ENCODE results near the gene SOX18. TPM values are rescaled to one million over a fixed set of nuclear protein-coding genes. Genes with fewer than 3 reads are reported as not detected.

SOX18 gene
- total and polyA plus RNA-seq, 2 of the 13 experiments (the other 11 are each of a cell fraction or from before 2014, with no cell fraction given): 1.6 to 1.9 TPM

GRCh38 chr20:64053841-64054661 is 4.6 kb upstream of the SOX18 start (continued):
- TF ChIP-seq ZHX2 (IDR thresholded peaks at IDR 0.05; ENCODE audit: low read depth): no peak; the same call in 1 of the 2 replicates
- TF ChIP-seq ZHX2 (CRISPR knock-in tag; IDR thresholded peaks at IDR 0.05; ENCODE audit: borderline replicate concordance): peak; percentile 79; the same call in 1 of the 2 replicates
- TF ChIP-seq ZNF792 (CRISPR knock-in tag; IDR thresholded peaks at IDR 0.05): peak; percentile 76
- TF ChIP-seq ATF6 (CRISPR knock-in tag; conservative IDR thresholded peaks at IDR 0.05): no peak
- TF ChIP-seq ZBTB7B (CRISPR knock-in tag; IDR thresholded peaks at IDR 0.05): peak; percentile 96
- peak; percentile 45 for TF ChIP-seq ZNF629 (CRISPR knock-in tag; conservative IDR thresholded peaks at IDR 0.05)
- TF ChIP-seq ZNF354B (CRISPR knock-in tag; IDR thresholded peaks at IDR 0.05): no peak
- peak; percentile 72; the same call in 1 of the 2 replicates for TF ChIP-seq SMAD3 (CRISPR knock-in tag; IDR thresholded peaks at IDR 0.05)
- TF ChIP-seq FOXK1 (CRISPR knock-in tag; IDR thresholded peaks at IDR 0.05; ENCODE audit: borderline replicate concordance, low read depth): peak; percentile 78; the same call in 1 of the 2 replicates
- no peak for TF ChIP-seq CCDC6 (CRISPR knock-in tag; IDR thresholded peaks at IDR 0.05)
- TF ChIP-seq ZNF567 (CRISPR knock-in tag; IDR thresholded peaks at IDR 0.05; ENCODE audit: borderline replicate concordance): no peak; the same call in 1 of the 2 replicates
- TF ChIP-seq ZNF121 (CRISPR knock-in tag; IDR thresholded peaks at IDR 0.05): peak; percentile 7; the same call in 1 of the 2 replicates

All from HepG2 (cell line).